ENCODE data around the gene INKA2.
"Not testable (repeated sequence)": the region's sequence is repeated elsewhere in the genome, so short reads cannot be mapped to it uniquely, and the experiment has no call there.

Gene INKA2

GRCh38 chr1:111749628-111750027 is 10.4 kb upstream of the INKA2 start:
- no peak for DNase-seq

- no peak for DNase-seq
Measured at GRCh38 chr1:111747947-111748346, 8.8 kb upstream of the INKA2 start.

GRCh38 chr1:111747282-111747734 is 8.1 kb upstream of the INKA2 start:
- DNase-seq = peak; percentile 41

- no peak for DNase-seq
Measured at GRCh38 chr1:111746614-111746999, 7.4 kb upstream of the INKA2 start.

GRCh38 chr1:111745675-111746613 is 6.7 kb upstream of the INKA2 start:
- peak; percentile 25 for DNase-seq

DNA sequence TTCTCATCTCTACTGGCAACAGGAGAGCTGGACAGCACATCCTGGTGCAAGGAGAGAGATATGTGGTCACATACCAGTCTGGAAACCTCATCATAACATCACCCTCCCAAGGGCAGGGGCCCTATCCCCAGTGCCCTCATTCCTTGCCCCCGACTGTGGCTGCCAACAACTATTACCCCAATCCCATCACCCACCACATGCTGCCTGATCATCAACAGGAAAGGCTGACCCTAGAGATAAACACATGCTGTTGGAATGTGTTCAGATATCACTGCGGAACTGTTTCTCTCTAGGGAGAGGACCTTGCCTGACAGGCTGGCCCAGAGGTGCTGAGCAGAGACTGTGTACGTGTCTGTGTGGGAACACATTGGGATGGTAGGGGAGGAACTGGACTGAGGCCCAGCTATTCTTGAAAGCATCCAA is 4.5 kb upstream of the INKA2 start:
- no peak for DNase-seq

GRCh38 chr1:111742938-111743549 is 3.8 kb upstream of the INKA2 start:
- no peak for DNase-seq

GRCh38 chr1:111742292-111742691 is 3.1 kb upstream of the INKA2 start:
- DNase-seq = not testable (repeated sequence)

DNA sequence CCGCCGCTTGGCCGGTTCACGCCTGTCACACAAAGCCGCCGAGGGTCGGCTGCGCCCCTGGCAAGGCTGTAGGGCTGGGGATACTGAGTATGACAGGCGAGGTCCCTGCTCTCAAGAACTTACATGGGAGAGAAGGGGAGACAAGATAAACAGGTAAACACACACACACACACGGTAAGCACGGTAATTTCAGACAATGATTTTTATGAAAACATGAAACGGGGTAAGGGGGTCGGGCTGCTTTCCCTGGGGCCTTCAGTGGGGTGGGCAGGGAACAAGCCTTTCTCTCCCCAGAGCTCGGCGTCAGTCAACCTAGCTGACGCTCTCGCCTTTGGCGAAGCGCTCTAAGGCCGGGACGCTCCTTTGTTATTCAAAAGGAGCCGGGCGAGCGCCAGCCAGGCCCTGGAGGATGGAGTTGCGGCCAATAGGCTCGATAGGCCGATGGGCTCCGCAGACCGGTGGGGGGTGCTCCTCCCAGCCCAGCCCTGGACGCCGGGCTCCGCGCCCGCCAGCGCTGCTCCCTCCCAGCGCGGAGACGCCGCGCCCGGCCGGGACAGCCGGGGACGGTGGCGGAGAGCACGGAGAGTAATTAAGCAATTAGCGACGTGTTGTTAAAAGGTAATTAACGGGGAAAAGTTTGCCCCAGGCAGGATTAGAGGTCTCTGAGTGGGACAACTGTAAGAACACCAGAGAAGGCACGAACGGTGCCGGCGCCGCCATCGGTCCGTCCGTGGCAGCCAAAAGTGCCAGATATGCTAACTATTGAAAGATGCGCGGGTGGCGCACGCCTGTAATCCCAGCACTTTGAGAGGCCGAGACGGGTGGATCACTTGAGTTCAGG is 950 bp upstream of the INKA2 start:
- peak; percentile 54 for DNase-seq

DNA sequence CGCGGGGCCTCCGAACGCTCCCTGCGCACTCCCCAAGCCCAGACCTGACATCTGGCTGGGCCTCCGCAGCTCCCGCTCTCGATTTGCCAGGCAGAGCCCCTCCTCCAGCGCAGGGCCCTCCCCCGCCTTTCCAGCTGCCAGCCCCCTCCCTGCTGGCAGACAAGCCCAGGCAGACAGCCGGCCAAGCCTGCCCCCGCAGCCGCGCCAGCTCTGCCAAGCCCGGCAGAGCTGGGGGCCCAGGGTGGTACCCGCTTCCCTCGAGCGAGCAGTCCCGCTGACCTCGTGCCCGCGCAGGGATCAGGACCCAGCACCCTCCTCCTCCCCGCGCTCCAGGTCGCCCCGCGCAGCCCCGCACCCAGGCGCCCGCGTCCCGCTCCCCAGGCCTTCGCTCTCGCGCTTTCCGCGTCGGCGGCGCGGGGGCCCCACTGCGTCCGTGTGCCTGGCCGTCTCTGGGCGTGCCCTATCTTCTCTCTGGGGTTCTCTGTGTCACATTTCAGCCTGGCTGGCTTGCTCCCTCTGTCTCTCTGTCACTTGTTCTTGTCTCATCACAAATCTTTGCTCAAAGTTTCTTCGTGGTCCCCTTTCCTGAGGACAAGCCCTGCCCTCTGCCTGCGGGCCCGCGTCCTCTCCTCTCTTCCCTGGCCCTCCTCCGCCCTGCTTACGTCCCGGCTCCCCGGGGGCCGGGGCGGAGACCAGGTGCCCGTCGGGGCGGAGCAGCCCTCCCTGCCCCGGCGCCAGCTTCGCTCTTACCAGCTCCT is 580 bp downstream of the INKA2 start:
- DNase-seq = peak; percentile 83

DNA sequence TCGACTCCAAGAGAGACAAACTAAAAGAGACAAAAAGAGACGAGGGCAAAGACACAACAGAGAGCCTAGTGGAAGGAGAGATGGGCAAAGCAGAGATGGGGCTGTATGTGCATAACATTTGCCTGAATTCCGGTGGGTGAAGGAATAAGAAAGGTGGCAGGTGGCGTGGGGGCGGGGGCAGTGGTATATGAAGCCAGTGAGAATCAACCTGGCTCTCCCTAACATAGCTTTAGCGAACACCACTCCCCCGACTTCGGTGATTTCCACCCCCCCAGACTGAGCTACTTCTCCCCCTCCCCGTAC is 1.1 kb downstream of the INKA2 start:
- no peak for DNase-seq

DNA sequence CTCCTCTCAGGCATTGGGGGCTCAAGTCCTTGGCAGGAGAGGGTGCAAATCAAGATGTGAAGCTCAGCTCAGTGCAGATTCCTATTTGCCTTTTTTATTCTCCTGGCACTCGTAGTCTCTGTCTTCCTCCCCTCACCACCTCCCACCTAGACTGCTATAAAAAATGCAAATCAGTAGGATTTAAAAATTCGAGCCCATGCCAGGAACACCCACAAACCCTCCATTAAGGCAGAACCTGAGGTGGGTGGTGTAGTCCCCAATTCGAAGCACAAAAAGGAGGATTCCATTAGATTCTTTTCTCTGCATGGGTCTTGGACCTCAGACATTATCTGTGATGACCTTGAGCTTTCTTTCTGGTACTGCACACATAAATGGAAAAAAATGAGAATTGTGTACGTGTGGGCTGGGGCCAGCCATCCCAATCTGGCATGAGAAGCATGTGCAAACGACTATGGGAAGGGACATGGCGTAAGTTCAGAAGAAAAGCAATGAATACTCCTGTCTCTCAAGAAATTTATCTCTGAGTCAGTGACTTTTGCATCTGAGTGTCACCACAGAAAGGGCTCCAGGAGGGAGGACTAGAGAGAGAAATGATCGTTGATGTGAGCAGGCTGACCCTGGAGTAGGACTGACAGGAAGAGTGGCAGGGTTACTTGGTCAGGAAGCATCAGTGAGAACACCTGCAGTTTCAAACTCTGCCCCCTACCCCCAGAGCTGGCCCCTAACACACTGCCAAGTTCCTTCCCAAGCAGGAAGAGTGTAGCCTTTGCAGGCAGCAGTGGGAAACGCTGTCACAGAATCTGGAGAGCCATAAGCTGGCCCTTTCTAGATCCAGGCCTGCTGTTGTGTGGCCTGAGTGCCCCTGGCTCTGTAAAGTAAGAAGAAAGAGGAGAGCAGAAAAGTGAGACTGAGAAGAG is 1.7 kb downstream of the INKA2 start:
- DNase-seq = no peak

DNA sequence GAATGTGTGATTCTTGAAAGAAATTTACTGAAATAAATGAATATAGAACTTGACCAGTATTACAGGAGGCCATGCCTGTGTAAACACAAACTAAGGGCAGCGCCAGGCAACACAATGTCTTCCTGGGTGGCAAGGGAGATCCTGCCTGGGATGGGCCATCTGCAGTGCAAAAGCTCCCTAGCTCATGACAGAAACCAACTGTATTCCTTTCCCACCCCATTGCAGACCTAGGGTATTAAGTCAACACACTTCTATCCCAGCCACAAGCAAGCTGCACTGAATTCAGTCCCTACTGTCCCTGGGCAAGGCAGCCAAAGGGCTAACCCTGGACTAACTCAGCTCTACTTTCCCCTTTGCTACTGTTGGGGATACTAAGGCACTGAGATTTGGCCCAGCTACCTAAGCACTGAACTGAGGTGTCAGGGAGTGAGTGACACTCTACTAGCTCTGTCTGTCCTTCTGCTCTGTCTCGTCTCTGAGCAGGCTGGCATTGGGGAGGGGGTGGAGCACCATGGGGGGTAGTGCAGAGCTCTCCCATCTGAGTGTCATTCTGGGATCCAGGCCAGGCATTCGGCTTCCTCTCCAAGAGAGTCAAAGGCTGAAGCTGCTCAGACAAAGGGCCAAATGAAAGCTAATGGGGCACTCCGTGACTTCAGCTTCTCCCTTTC is 2.5 kb downstream of the INKA2 start:
- DNase-seq = no peak

- peak; percentile 70 for DNase-seq
Measured at GRCh38 chr1:111735858-111736544, 3.2 kb downstream of the INKA2 start.

DNA sequence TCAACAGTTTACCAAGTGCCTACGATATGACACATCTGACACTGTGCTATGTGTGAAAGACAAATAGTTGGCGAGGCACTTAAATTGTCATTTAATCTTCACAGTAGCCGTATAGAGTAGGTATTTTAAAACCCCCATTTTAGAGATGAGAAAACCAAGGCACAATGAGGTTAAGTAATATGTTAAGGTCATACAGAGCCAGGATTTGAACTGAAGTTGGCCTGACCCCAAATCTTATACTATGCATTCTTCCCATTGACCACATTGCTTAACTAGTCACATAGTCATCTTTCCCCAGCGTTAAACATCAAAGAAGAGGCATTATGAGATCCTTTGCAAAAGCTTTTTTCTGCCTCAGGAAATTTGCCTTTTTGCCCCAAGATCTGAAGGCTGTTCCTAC is 3.9 kb downstream of the INKA2 start:
- DNase-seq = no peak

- DNase-seq = no peak
Measured at GRCh38 chr1:111734856-111735255, 4.3 kb downstream of the INKA2 start.

DNA sequence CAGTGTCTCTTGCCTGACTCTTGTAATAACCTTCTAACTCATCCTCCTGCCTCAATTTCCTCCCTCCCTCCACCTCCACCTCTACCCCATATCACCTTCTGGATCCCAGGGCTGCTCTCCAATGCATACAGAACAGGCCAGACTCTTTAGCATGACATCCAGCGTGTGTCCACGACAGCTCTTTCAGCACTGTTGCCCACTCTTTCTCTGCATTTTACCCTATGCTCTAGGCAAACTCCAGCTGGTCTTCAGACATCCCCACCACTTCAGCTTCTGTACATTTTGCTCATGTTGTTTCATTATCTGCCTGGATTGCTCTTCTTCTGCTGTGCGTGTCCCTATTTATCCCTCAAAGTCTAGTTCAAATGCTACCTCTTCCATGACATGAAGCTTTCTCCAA is 4.8 kb downstream of the INKA2 start:
- DNase-seq = no peak

GRCh38 chr1:111733992-111734341 is 5.2 kb downstream of the INKA2 start:
- no peak for DNase-seq

GRCh38 chr1:111733183-111733991 is 5.8 kb downstream of the INKA2 start:
- DNase-seq = peak; percentile 60

GRCh38 chr1:111732718-111733117 is 6.5 kb downstream of the INKA2 start:
- DNase-seq = no peak
